GM10847 (cell line): Measurements from ENCODE around the gene AJM1.
A peak's percentile ranks its signal among the peaks of the same experiment; 100 is the strongest.

ENCODE experiments used
- POLR2A ChIP-seq: IDR thresholded peaks from 2 replicates; pipeline ENCODE4 v1.6.1; 2011; ENCODE audit not compliant: insufficient read length; ENCODE audit errors: extremely low read depth

Gene AJM1

GRCh38 chr9:136875155-136875554, 32.9 kb downstream of the AJM1 start:
- TF ChIP-seq POLR2A, result no peak

GRCh38 chr9:136876476-136876875, 34.2 kb downstream of the AJM1 start:
- no peak for TF ChIP-seq POLR2A

GRCh38 chr9:136880651-136881050, 38.4 kb downstream of the AJM1 start:
- TF ChIP-seq POLR2A, result no peak

GRCh38 chr9:136881691-136882108, 39.4 kb downstream of the AJM1 start:
- TF ChIP-seq POLR2A, result no peak

- no peak for TF ChIP-seq POLR2A
Observed at GRCh38 chr9:136882109-136882946, 40.0 kb downstream of the AJM1 start.

- peak; percentile 92 for TF ChIP-seq POLR2A
Observed at GRCh38 chr9:136885950-136886578, 43.8 kb downstream of the AJM1 start, which contains the start of gene TRAF2. TSS of gene TRAF2 (plus strand) at chr9:136886516. CDS start at chr9:136898741, 12,225 bp downstream.

- no peak for TF ChIP-seq POLR2A
Observed at GRCh38 chr9:136886610-136887597, 44.6 kb downstream of the AJM1 start.

GRCh38 chr9:136888454-136888853, 46.2 kb downstream of the AJM1 start:
- TF ChIP-seq POLR2A, result no peak

- TF ChIP-seq POLR2A, result no peak
Observed at GRCh38 chr9:136889858-136890257, 47.6 kb downstream of the AJM1 start.

GRCh38 chr9:136890661-136891060, 48.4 kb downstream of the AJM1 start:
- TF ChIP-seq POLR2A, result no peak
